SK-N-MC (cell line): Measurements from ENCODE around the gene LSM12.
"Not testable (repeated sequence)": the region's sequence is repeated elsewhere in the genome, so short reads cannot be mapped to it uniquely, and the experiment has no call there.

Experiments used
- DNase-seq: peaks from one replicate; pipeline ENCODE4 v3.0.0-alpha.2; 2011; ENCODE audit warnings: low read depth, low spot score
- H3K27ac ChIP-seq: fragments of 200-600 bp; sonication (generic); 2 replicates; pipeline ENCODE4 v1.5.1; 2016; ENCODE audit warnings: mixed run types
- H3K36me3 ChIP-seq: fragments of 200-600 bp; sonication (generic); 2 replicates; pipeline ENCODE4 v1.6.1; 2017; ENCODE audit warnings: antibody characterized with exemption, low read length, mixed read lengths; ENCODE audit not compliant: insufficient read depth
- H3K4me3 ChIP-seq: fragments of 200-600 bp; sonication (generic); 2 replicates; pipeline ENCODE4 v1.5.1; 2016
- H3K9ac ChIP-seq: fragments of 200-600 bp; sonication (generic); 2 replicates; pipeline ENCODE4 v1.8.0; 2017; ENCODE audit warnings: mixed run types, mixed read lengths; ENCODE audit not compliant: insufficient read length
- H3K9me3 ChIP-seq: fragments of 200-600 bp; sonication (generic); 2 replicates; pipeline ENCODE4 v1.6.1; 2017; ENCODE audit warnings: low read depth, mild to moderate bottlenecking, antibody characterized with exemption, low read length, moderate library complexity, mixed read lengths
- EZH2 ChIP-seq: fragments of 200-600 bp; sonication (generic); IDR thresholded peaks from one replicate; pipeline ENCODE4 v1.6.1; 2017; ENCODE audit warnings: antibody characterized with exemption
- FOXP2 ChIP-seq: optimal IDR thresholded peaks from 2 replicates; pipeline ENCODE3; 2011; ENCODE audit warnings: mild to moderate bottlenecking, moderate library complexity; ENCODE audit not compliant: insufficient read depth; ENCODE audit errors: extremely low read length, control extremely low read depth
- POLR2AphosphoS5 ChIP-seq: IDR thresholded peaks from 2 replicates; pipeline ENCODE4 v1.6.1; 2012; ENCODE audit warnings: mild to moderate bottlenecking, low read depth, low read length, borderline replicate concordance

Gene LSM12

DNA sequence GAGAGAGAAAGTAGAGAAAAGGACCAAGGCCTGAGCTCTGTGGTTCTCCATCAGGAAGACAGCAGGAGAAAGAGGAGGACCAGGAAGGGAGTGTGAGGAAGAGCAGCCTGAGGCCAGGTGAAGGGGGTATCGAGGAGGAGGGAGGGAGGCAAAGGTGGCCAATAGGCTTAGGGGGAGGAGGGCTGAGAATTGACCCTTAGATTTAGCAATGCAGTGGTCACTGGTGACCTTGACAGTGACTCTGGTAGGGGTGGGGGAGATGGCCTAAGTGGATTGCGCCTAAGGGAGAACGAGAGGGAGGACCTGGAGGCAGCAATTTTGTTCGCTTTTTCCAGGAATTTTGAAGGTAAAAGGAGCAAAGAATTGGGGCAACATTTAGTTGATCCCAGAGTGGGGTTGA, 67.4 kb downstream of the LSM12 start:
- H3K36me3 ChIP-seq, result no peaks in the 10 kb centered on the region
- no peak overlapping the region for H3K4me3 ChIP-seq
- no peaks in the 10 kb centered on the region for H3K9me3 ChIP-seq
- TF ChIP-seq POLR2AphosphoS5, result no peak
- no peak for TF ChIP-seq EZH2
- TF ChIP-seq FOXP2, result no peak
- no peak for DNase-seq
- H3K9ac ChIP-seq, result no peak overlapping the region
- H3K27ac ChIP-seq, result no peak overlapping the region

DNA sequence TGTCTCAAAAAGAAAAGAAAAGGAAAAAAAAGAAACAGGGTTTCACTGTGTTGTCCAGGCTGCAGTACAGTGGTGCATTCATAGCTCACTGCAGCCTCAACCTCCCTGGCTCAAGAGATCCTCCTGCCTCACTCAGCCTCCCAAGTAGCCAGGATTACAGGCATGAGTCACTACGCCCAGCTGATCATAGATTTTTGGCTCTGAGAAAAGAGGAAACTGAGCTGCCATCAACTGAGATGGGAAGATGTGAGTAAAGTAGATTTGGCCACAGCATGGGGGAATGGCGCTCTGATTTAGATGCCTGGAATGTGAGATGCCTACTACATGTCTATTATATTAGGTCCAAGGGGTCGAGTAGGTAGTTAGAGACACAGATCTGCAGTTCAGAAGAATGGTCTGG, 67.9 kb downstream of the LSM12 start:
- H3K27ac ChIP-seq, result no peak overlapping the region
- H3K9me3 ChIP-seq, result no peaks in the 10 kb centered on the region
- no peak for DNase-seq
- H3K4me3 ChIP-seq, result no peak overlapping the region
- H3K36me3 ChIP-seq, result no peaks in the 10 kb centered on the region
- TF ChIP-seq POLR2AphosphoS5, result no peak
- TF ChIP-seq EZH2, result no peak
- TF ChIP-seq FOXP2, result no peak
- no peak overlapping the region for H3K9ac ChIP-seq

- not testable (repeated sequence) for H3K36me3 ChIP-seq, H3K4me3 ChIP-seq, H3K9me3 ChIP-seq, H3K9ac ChIP-seq, H3K27ac ChIP-seq, DNase-seq
Observed at GRCh38 chr17:43997180-43997579, 69.3 kb downstream of the LSM12 start.

GRCh38 chr17:43995150-43995471, 71.4 kb downstream of the LSM12 start:
- no peak overlapping the region for H3K27ac ChIP-seq
- peak overlapping the region; percentile 75 for H3K4me3 ChIP-seq
- peak overlapping the region; percentile 63 for H3K9ac ChIP-seq

DNA sequence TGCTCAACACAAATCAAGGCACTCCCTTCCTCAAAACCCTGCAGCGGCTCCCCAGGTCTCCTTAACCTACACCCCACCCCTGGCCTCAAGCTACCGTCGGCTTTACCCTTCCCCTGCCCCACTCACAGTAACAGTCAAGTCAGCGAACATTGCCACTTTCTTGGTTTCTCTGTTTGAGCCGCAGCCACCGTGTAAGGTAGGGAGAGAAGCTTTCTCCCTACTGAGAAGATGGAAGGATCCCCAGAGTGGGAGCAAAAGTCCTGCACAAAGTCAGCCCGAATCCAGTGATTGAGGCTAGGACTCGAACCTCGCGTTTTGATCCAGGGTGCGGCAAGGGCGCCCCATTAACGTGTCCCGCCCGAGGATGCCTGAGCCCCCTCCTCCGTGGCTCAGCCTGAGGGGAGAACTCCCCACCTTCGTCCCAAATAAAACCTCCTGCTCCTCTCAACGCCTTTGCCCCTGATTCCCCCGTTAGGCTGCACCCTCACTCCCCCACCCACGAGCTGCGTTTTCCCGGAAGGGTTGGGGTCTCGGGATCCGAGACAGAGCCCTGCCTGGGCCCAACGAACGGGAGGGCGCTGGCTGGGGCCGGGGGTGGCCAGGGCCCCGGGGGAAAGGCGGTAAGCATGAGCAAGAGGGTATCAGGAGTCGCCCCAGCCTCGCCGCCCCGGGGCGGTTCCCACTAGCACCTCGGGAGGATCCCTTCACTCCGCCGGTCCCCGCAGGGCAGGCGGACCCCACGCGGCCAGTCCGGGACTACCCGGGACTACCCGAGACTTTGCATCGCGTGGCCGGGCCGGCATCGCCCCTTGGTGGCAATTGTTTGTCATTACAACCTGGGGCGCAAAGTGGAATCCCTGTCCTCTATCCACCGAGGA, 72.0 kb downstream of the LSM12 start:
- Histone ChIP-seq H3K36me3 (no peaks in the 10 kb centered on the region), H3K9me3 (no peaks in the 10 kb centered on the region), H3K27ac (no peak overlapping the region), H3K9ac (peak overlapping the region; percentile 63), H3K4me3 (peak overlapping the region; percentile 75)
- TF ChIP-seq EZH2 (no peak), POLR2AphosphoS5 (no peak), FOXP2 (no peak)
- no peak for DNase-seq

More at GRCh38 chr17:43995150-43995471, 71.4 kb downstream of the LSM12 start:
- no peak for DNase-seq
- no peak for TF ChIP-seq POLR2AphosphoS5
- no peak for TF ChIP-seq FOXP2
- no peak for TF ChIP-seq EZH2
- Histone ChIP-seq H3K9me3 (no peaks in the 10 kb centered on the region), H3K36me3 (no peaks in the 10 kb centered on the region)

DNA sequence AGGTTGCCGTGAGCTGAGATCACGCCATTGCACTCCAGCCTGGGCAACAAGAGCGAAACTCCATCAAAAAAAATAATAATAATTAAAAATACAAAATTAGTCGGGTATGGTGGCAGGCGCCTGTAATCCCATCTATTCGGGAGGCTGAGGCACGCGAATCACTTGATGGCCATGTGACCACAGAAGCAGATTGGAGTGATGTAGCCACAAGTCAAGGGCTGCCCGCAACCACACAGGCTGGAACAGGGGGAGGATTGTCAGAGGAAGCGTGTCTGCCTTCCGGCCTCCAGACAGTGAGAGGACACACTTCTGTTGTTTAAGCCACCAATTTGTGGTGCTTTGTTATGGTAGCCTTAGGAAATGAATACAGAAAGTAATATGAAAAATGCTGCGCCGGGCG, 73.8 kb downstream of the LSM12 start:
- no peak overlapping the region for H3K9ac ChIP-seq
- H3K27ac ChIP-seq, result no peak overlapping the region
- H3K9me3 ChIP-seq, result no peaks in the 10 kb centered on the region
- H3K36me3 ChIP-seq, result no peaks in the 10 kb centered on the region
- H3K4me3 ChIP-seq, result no peak overlapping the region
- TF ChIP-seq FOXP2 (no peak), EZH2 (no peak), POLR2AphosphoS5 (no peak)
- DNase-seq, result no peak

- Histone ChIP-seq H3K9me3 (no peaks in the 10 kb centered on the region), H3K36me3 (no peaks in the 10 kb centered on the region), H3K4me3 (no peak overlapping the region), H3K27ac (no peak overlapping the region), H3K9ac (no peak overlapping the region)
- DNase-seq, result no peak
- no peak for TF ChIP-seq EZH2
- no peak for TF ChIP-seq POLR2AphosphoS5
- TF ChIP-seq FOXP2, result no peak
Observed at GRCh38 chr17:43988301-43988700, 78.2 kb downstream of the LSM12 start.

- H3K9me3 ChIP-seq, result no peaks in the 10 kb centered on the region
- H3K9ac ChIP-seq, result no peak overlapping the region
- TF ChIP-seq POLR2AphosphoS5 (no peak), FOXP2 (no peak), EZH2 (no peak)
- H3K36me3 ChIP-seq, result no peaks in the 10 kb centered on the region
- no peak overlapping the region for H3K4me3 ChIP-seq
- no peak overlapping the region for H3K27ac ChIP-seq
- no peak for DNase-seq
Observed at GRCh38 chr17:43987131-43988021, 79.1 kb downstream of the LSM12 start.
